HCT116 (cell line): ENCODE results near the gene ARID3A. TPM values are rescaled to one million over a fixed set of nuclear protein-coding genes. Genes with fewer than 3 reads are reported as not detected.

Experiments
- ATAC-seq: fragments of 200-7000 bp; cut with Tn5 transposase; 2 replicates; pipeline ENCODE4 v1.9.1; 2020; ENCODE audit warnings: mild to moderate bottlenecking, moderate library complexity
- BruUV-seq: library from RNA; stranded (reverse); fragments of 400-500 nt; replicated peaks from 2 replicates; lab custom pipeline; 2021; lab: Mats Ljungman, UMichigan
- CTCF ChIA-PET: fragments of 300-600 bp; sonication (Branson Sonifier 250); formaldehyde crosslinking; loops from one replicate; lab custom pipeline; 2021; ENCODE audit warnings: antibody characterized with exemption; lab: Charles Lee
- POLR2A ChIA-PET: fragments of 300-600, 350-600 bp; sonication (Branson Sonifier 250); formaldehyde crosslinking; loops from one replicate; lab custom pipeline; 2021; ENCODE audit warnings: antibody characterized with exemption; lab: Charles Lee
- RAD21 ChIA-PET, 2 experiments: fragments of 300-600 bp; sonication (Branson Sonifier 250); formaldehyde crosslinking; loops; one replicate each; lab custom pipeline; 2023; ENCODE audit warnings: low total read pairs in 2 of 2; ENCODE audit not compliant: uncharacterized antibody in 2 of 2, unreplicated experiment in 2 of 2, low non-redundant PET in 1 of 2; lab: Charles Lee
- DNase-seq: peaks from one replicate; pipeline ENCODE4 v3.0.0-alpha.2; 2010; ENCODE audit warnings: low read depth, low spot score
- H2AFZ ChIP-seq: fragments of 200-600 bp; shearing (Covaris generic), sonication (generic); 2 replicates; pipeline ENCODE4 v1.6.1; 2017; ENCODE audit warnings: low read depth, mixed run types, mixed read lengths, antibody characterized with exemption, low read length; ENCODE audit not compliant: poor library complexity, severe bottlenecking
- H3K27ac ChIP-seq: 2 replicates; pipeline ENCODE4 v1.5.1; 2012; ENCODE audit warnings: low read depth, low read length
- H3K27me3 ChIP-seq: fragments of 200-600 bp; sonication (generic); 2 replicates; pipeline ENCODE4 v1.6.1; 2016; ENCODE audit warnings: mixed run types, low read length, mixed read lengths; ENCODE audit not compliant: insufficient read depth
- H3K36me3 ChIP-seq, 2 experiments: fragments of 200-500 bp in 1 of 2; fragments of 200-600 bp in 1 of 2; sonication (Bioruptor generic) in 1 of 2; sonication (generic) in 1 of 2; 2 replicates each; pipeline versions ENCODE4 v1.5.1 to v1.6.1; 2014 to 2016; ENCODE audit warnings: low read length in 2 of 2, inconsistent platforms in 1 of 2, mixed read lengths in 1 of 2, mixed run types in 1 of 2; ENCODE audit not compliant: insufficient read depth in 2 of 2, control insufficient read depth in 1 of 2
- H3K4me1 ChIP-seq, 2 experiments: fragments of 200-600 bp in 1 of 2; sonication (generic) in 1 of 2; 2 replicates each; pipeline versions ENCODE4 v1.5.1 to v1.6.1; 2012 to 2017; ENCODE audit warnings: low read length in 2 of 2, inconsistent platforms in 1 of 2, mild to moderate bottlenecking in 1 of 2, mixed read lengths in 1 of 2, mixed run types in 1 of 2, moderate library complexity in 1 of 2; ENCODE audit not compliant: insufficient read depth in 2 of 2, control insufficient read depth in 1 of 2
- H3K4me2 ChIP-seq: fragments of 200-600 bp; sonication (generic); 2 replicates; pipeline ENCODE4 v1.6.1; 2017; ENCODE audit warnings: mixed run types, low read length, mixed read lengths
- H3K4me3 ChIP-seq, 2 experiments: fragments of 200-600 bp in 1 of 2; sonication (generic) in 1 of 2; replicated peaks in 1 of 2; 2 replicates each; pipeline ENCODE4 v1.5.1; 2011 to 2016; ENCODE audit warnings: low read length in 2 of 2, control low read depth in 1 of 2, low read depth in 1 of 2, mild to moderate bottlenecking in 1 of 2, mixed read lengths in 1 of 2, mixed run types in 1 of 2
- H3K79me2 ChIP-seq: fragments of 200-600 bp; sonication (generic); 2 replicates; pipeline ENCODE4 v1.6.1; 2017; ENCODE audit warnings: mild to moderate bottlenecking, mixed run types, low read length, moderate library complexity, mixed read lengths; ENCODE audit not compliant: insufficient read depth
- H3K9ac ChIP-seq: fragments of 200-600 bp; sonication (generic); 2 replicates; pipeline ENCODE4 v1.6.1; 2016; ENCODE audit warnings: low read length, mixed read lengths
- H3K9me2 ChIP-seq: fragments of 200-600 bp; sonication (generic), shearing (Covaris generic); 2 replicates; pipeline ENCODE4 v1.6.1; 2017; ENCODE audit warnings: mixed run types, mild to moderate bottlenecking, moderate library complexity; ENCODE audit not compliant: insufficient read depth
- H3K9me3 ChIP-seq, 2 experiments: fragments of 200-500 bp in 1 of 2; fragments of 200-600 bp in 1 of 2; sonication (Bioruptor generic) in 1 of 2; sonication (generic) in 1 of 2; 2 replicates each; pipeline ENCODE4 v1.6.1; 2014 to 2017; ENCODE audit warnings: low read length in 2 of 2, mixed read lengths in 2 of 2, inconsistent platforms in 1 of 2, low read depth in 1 of 2, mild to moderate bottlenecking in 1 of 2, mixed run types in 1 of 2, moderate library complexity in 1 of 2; ENCODE audit not compliant: control insufficient read depth in 1 of 2, insufficient read depth in 1 of 2
- H4K20me1 ChIP-seq: fragments of 200-600 bp; sonication (generic), shearing (Covaris generic); 2 replicates; pipeline ENCODE4 v1.6.1; 2017; ENCODE audit warnings: mixed run types, mild to moderate bottlenecking, moderate library complexity; ENCODE audit not compliant: insufficient read depth
- ATF3 ChIP-seq: IDR thresholded peaks from 2 replicates; pipeline ENCODE4 v1.6.1; 2012
- CBX3 ChIP-seq: IDR thresholded peaks from 2 replicates; pipeline ENCODE4 v1.6.1; 2012; ENCODE audit warnings: low read depth
- CEBPB ChIP-seq: IDR thresholded peaks from 2 replicates; pipeline ENCODE4 v1.6.1; 2012; ENCODE audit warnings: low read depth
- CTCF ChIP-seq, 3 experiments: fragments of 200-600 bp in 1 of 3; sonication (generic) in 1 of 3; IDR thresholded peaks in 2 of 3; conservative IDR thresholded peaks in 1 of 3; 2 replicates each; pipeline ENCODE4 v1.5.1; 2012 to 2017; ENCODE audit warnings: low read depth in 2 of 3, low read length in 2 of 3, antibody characterized with exemption in 1 of 3, borderline replicate concordance in 1 of 3, control low read depth in 1 of 3, mild to moderate bottlenecking in 1 of 3, mixed read lengths in 1 of 3, mixed run types in 1 of 3, moderate library complexity in 1 of 3; ENCODE audit not compliant: insufficient read depth in 1 of 3
- EGR1 ChIP-seq: IDR thresholded peaks from 2 replicates; pipeline ENCODE4 v1.6.1; 2012; ENCODE audit warnings: low read depth
- ELF1 ChIP-seq: IDR thresholded peaks from 2 replicates; pipeline ENCODE4 v1.6.1; 2012; ENCODE audit warnings: low read depth, borderline replicate concordance
- EZH2 ChIP-seq: fragments of 200-600 bp; sonication (generic); IDR thresholded peaks from 2 replicates; pipeline ENCODE4 v1.6.1; 2017; ENCODE audit warnings: antibody characterized with exemption, mixed run types
- MAX ChIP-seq: IDR thresholded peaks from 2 replicates; pipeline ENCODE4 v1.6.1; 2012
- POLR2A ChIP-seq: IDR thresholded peaks from 2 replicates; pipeline ENCODE4 v1.7.0; 2011; ENCODE audit warnings: borderline replicate concordance; ENCODE audit not compliant: insufficient read depth, insufficient read length; ENCODE audit errors: extremely low read depth
- RAD21 ChIP-seq: IDR thresholded peaks from 2 replicates; pipeline ENCODE4 v1.6.1; 2012; ENCODE audit warnings: low read depth, mild to moderate bottlenecking
- REST ChIP-seq: IDR thresholded peaks from 2 replicates; pipeline ENCODE4 v1.6.1; 2012; ENCODE audit warnings: low read depth
- SIN3A ChIP-seq: IDR thresholded peaks from 2 replicates; pipeline ENCODE4 v1.6.1; 2012; ENCODE audit warnings: low read depth
- SRF ChIP-seq: IDR thresholded peaks from 2 replicates; pipeline ENCODE4 v1.6.1; 2012; ENCODE audit warnings: low read depth
- YY1 ChIP-seq: IDR thresholded peaks from 2 replicates; pipeline ENCODE4 v1.6.1; 2011; ENCODE audit warnings: low read length, low read depth, moderate library complexity, mild to moderate bottlenecking; ENCODE audit not compliant: insufficient replicate concordance; ENCODE audit errors: extremely low read depth
- ZBTB33 ChIP-seq: IDR thresholded peaks from 2 replicates; pipeline ENCODE4 v1.6.1; 2011; ENCODE audit warnings: mild to moderate bottlenecking, low read length, moderate library complexity; ENCODE audit not compliant: insufficient replicate concordance; ENCODE audit errors: extremely low read depth
- ZNF274 ChIP-seq: fragments of 200-500 bp; sonication (Bioruptor generic); IDR thresholded peaks from 2 replicates; pipeline ENCODE4 v1.6.1; 2014; ENCODE audit warnings: mild to moderate bottlenecking, low read depth, low read length, inconsistent platforms
- intact Hi-C: fragments of 100-400 bp; cut with micrococcal nuclease; formaldehyde crosslinking; loops from 2 replicates; pipeline ENCODE4 v1.10.0; 2022
- total RNA-seq: library from RNA; stranded (reverse); gene quantifications from one replicate; pipeline ENCODE4 v1.2.1, GENCODE V29; 2021; ENCODE audit not compliant: unreplicated experiment

The ARID3A gene
- total RNA-seq, 1 experiment from 2014 or later: 21.8 TPM

- DNase-seq (no peak), ATAC-seq (no peak)
- Histone ChIP-seq H2AFZ (no peak overlapping the region), H3K4me3 (no peak overlapping the region), H3K9ac (no peak overlapping the region), H3K4me1 (peaks cover 20 to 22% of the 10 kb centered on the region in 2 experiments), H3K27ac (no peak overlapping the region; the same call in 1 of the 2 replicates), H3K27me3 (no peaks in the 10 kb centered on the region), H3K9me2 (no peaks in the 10 kb centered on the region), H3K79me2 (no peaks in the 10 kb centered on the region), H3K36me3 (peaks cover 9 to 25% of the 10 kb centered on the region in 2 experiments; a peak in 3 of 4 replicates), H3K4me2 (no peak overlapping the region), H4K20me1 (no peaks in the 10 kb centered on the region), H3K9me3 (no peaks in the 10 kb centered on the region)
- BruUV-seq: no TSS peak
- RAD21 ChIA-PET: no interaction called here
- CTCF ChIA-PET: no interaction called here
- POLR2A ChIA-PET: no interaction called here
- TF ChIP-seq YY1: no peak
- no peak for TF ChIP-seq SIN3A
- no peak for TF ChIP-seq CEBPB
- no peak for TF ChIP-seq REST
- TF ChIP-seq SRF: no peak
- no peak for TF ChIP-seq ZNF274
- no peak for TF ChIP-seq POLR2A
- no peak for TF ChIP-seq CTCF (IDR thresholded peaks at IDR 0.05 in 2 of 3, conservative IDR thresholded peaks at IDR 0.05 in 1 of 3; ENCODE audit: borderline replicate concordance in 1 of 3, insufficient read depth in 1 of 3, low read depth in 2 of 3, low read length in 2 of 3)
- no peak for TF ChIP-seq ATF3
- TF ChIP-seq CBX3: no peak
- no peak for TF ChIP-seq RAD21
- no peak for TF ChIP-seq EGR1
- TF ChIP-seq MAX: no peak
- no peak for TF ChIP-seq ZBTB33
- no peak for TF ChIP-seq EZH2
- no peak for TF ChIP-seq ELF1
- intact Hi-C loops: no loop called here
Observed at GRCh38 chr19:885536-886224, 40.2 kb upstream of the ARID3A start.
